ENCODE measurements around the gene CCDC148. TPM values are rescaled to one million over a fixed set of nuclear protein-coding genes. Genes with fewer than 3 reads are reported as not detected.

CCDC148 gene
- total RNA-seq, 1 donor from 2014 or later, result not detected

GRCh38 chr2:158325031-158325781 is 131.3 kb downstream of the CCDC148 start:
- intact Hi-C loops (cut with micrococcal nuclease), result no loop called here
- Mint-ChIP-seq H3K4me3 (no peak overlapping the region), H3K9me3 (peaks cover 2% of the 10 kb centered on the region), H3K27ac (no peak overlapping the region), H3K36me3 (ENCODE audit: low read depth) (no peaks in the 10 kb centered on the region), H3K4me1 (no peaks in the 10 kb centered on the region), H3K27me3 (no peaks in the 10 kb centered on the region)
- POLR2A ChIA-PET, result no interaction called here
- CTCF ChIA-PET, result no interaction called here
- no peak for DNase-seq
- TF ChIP-seq, protein P1, sequence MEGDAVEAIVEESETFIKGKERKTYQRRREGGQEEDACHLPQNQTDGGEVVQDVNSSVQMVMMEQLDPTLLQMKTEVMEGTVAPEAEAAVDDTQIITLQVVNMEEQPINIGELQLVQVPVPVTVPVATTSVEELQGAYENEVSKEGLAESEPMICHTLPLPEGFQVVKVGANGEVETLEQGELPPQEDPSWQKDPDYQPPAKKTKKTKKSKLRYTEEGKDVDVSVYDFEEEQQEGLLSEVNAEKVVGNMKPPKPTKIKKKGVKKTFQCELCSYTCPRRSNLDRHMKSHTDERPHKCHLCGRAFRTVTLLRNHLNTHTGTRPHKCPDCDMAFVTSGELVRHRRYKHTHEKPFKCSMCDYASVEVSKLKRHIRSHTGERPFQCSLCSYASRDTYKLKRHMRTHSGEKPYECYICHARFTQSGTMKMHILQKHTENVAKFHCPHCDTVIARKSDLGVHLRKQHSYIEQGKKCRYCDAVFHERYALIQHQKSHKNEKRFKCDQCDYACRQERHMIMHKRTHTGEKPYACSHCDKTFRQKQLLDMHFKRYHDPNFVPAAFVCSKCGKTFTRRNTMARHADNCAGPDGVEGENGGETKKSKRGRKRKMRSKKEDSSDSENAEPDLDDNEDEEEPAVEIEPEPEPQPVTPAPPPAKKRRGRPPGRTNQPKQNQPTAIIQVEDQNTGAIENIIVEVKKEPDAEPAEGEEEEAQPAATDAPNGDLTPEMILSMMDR (IDR thresholded peaks at IDR 0.05), result no peak
- ATAC-seq (ENCODE audit: low read depth), result no peak

- H3K4me1 Mint-ChIP-seq, result no peaks in the 10 kb centered on the region
- ATAC-seq (ENCODE audit: low read depth) (no peak), DNase-seq (no peak)
- ChIA-PET POLR2A (no interaction called here), CTCF (no interaction called here)
- H3K4me3 Mint-ChIP-seq, result no peak overlapping the region
- H3K27ac Mint-ChIP-seq, result no peak overlapping the region
- no peaks in the 10 kb centered on the region for H3K36me3 Mint-ChIP-seq (ENCODE audit: low read depth)
- no peaks in the 10 kb centered on the region for H3K27me3 Mint-ChIP-seq
- intact Hi-C loops (cut with micrococcal nuclease), result no loop called here
- H3K9me3 Mint-ChIP-seq, result peaks cover 2% of the 10 kb centered on the region
- TF ChIP-seq, protein P1 (IDR thresholded peaks at IDR 0.05), result no peak
Observed at GRCh38 chr2:158323381-158323780, 133.2 kb downstream of the CCDC148 start.

DNA sequence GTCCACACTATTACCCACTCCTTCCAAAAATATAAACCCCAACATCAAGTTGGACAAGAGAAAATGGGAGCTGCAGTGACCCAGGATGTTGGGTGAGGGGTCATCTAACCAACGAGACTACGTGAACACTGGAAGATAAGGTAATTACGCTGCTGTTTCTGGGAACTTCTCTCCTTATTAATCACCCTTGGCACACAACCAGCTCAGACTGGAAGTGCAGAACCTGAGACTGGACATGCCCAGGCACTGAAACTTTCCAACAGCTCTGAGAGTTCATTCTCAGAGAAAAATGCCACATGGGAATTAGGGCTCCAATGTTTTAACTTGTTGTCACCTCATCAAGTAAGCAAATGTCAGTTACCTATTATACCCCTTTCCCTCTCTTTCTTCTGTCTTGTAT is 135.3 kb downstream of the CCDC148 start:
- no peak for ATAC-seq (ENCODE audit: low read depth)
- POLR2A ChIA-PET, result no interaction called here

GRCh38 chr2:158319269-158319668 is 137.3 kb downstream of the CCDC148 start:
- ATAC-seq (ENCODE audit: low read depth), result no peak
- Mint-ChIP-seq H3K27me3 (no peaks in the 10 kb centered on the region), H3K4me1 (peaks cover 4% of the 10 kb centered on the region), H3K9me3 (no peaks in the 10 kb centered on the region), H3K36me3 (ENCODE audit: low read depth) (no peaks in the 10 kb centered on the region), H3K27ac (no peak overlapping the region), H3K4me3 (no peak overlapping the region)
- POLR2A ChIA-PET, result no interaction called here
- intact Hi-C loops (cut with micrococcal nuclease), result no loop called here
- CTCF ChIA-PET, result no interaction called here
- TF ChIP-seq, protein P1 (IDR thresholded peaks at IDR 0.05), result no peak
- DNase-seq, result no peak

More for the DNA sequence above, 135.3 kb downstream of the CCDC148 start:
- H3K9me3 Mint-ChIP-seq, result no peaks in the 10 kb centered on the region
- H3K36me3 Mint-ChIP-seq (ENCODE audit: low read depth), result no peaks in the 10 kb centered on the region
- no peaks in the 10 kb centered on the region for H3K4me1 Mint-ChIP-seq
- no peak overlapping the region for H3K4me3 Mint-ChIP-seq
- TF ChIP-seq, protein P1 (IDR thresholded peaks at IDR 0.05), result no peak
- no peak for DNase-seq
- no peaks in the 10 kb centered on the region for H3K27me3 Mint-ChIP-seq
- no peak overlapping the region for H3K27ac Mint-ChIP-seq
- CTCF ChIA-PET, result no interaction called here
- intact Hi-C loops (cut with micrococcal nuclease), result no loop called here

GRCh38 chr2:158317642-158318041 is 138.9 kb downstream of the CCDC148 start:
- no peak for DNase-seq
- H3K27me3 Mint-ChIP-seq, result no peaks in the 10 kb centered on the region
- H3K9me3 Mint-ChIP-seq, result no peaks in the 10 kb centered on the region
- ATAC-seq (ENCODE audit: low read depth), result no peak
- TF ChIP-seq, protein P1 (IDR thresholded peaks at IDR 0.05), result no peak
- intact Hi-C loops (cut with micrococcal nuclease), result no loop called here
- ChIA-PET CTCF (no interaction called here), POLR2A (no interaction called here)
- H3K4me3 Mint-ChIP-seq, result no peak overlapping the region
- peaks cover 4% of the 10 kb centered on the region for H3K4me1 Mint-ChIP-seq
- H3K36me3 Mint-ChIP-seq (ENCODE audit: low read depth), result no peaks in the 10 kb centered on the region
- no peak overlapping the region for H3K27ac Mint-ChIP-seq
